OCI-LY7 (cell line): ENCODE results near the gene DNMT3B. TPM values are rescaled to one million over a fixed set of nuclear protein-coding genes. Genes with fewer than 3 reads are reported as not detected.

Source experiments
- BruUV-seq: library from RNA; stranded (reverse); fragments of 400-500 nt; replicated peaks from 2 replicates; lab custom pipeline; 2021; lab: Mats Ljungman, UMichigan
- CTCF ChIA-PET: fragments of 300-600 bp; sonication (Branson Sonifier 250); formaldehyde crosslinking; loops from one replicate; lab custom pipeline; 2022; ENCODE audit warnings: antibody characterized with exemption; ENCODE audit not compliant: unreplicated experiment; lab: Charles Lee
- POLR2A ChIA-PET: fragments of 300-600 bp; sonication (Branson Sonifier 250); formaldehyde crosslinking; loops from one replicate; lab custom pipeline; 2022; ENCODE audit warnings: antibody characterized with exemption; lab: Charles Lee
- DNase-seq: peaks from one replicate; pipeline ENCODE4 v3.0.0-alpha.2; 2015; ENCODE audit warnings: low spot score
- H2AFZ ChIP-seq: fragments of 200-600 bp; sonication (generic), shearing (Covaris generic); 2 replicates; pipeline ENCODE4 v1.6.1; 2014; ENCODE audit warnings: mild to moderate bottlenecking, antibody characterized with exemption, low read length, moderate library complexity
- H3K27ac ChIP-seq: fragments of 200-600 bp; sonication (generic); 2 replicates; pipeline ENCODE4 v1.5.1; 2014; ENCODE audit warnings: mixed run types, low read depth, mild to moderate bottlenecking, moderate library complexity, low read length, inconsistent platforms; ENCODE audit not compliant: poor library complexity, severe bottlenecking
- H3K36me3 ChIP-seq: fragments of 200-600 bp; sonication (generic); 2 replicates; pipeline ENCODE4 v1.6.1; 2014; ENCODE audit warnings: mild to moderate bottlenecking, antibody characterized with exemption, low read length, moderate library complexity, mixed read lengths; ENCODE audit not compliant: insufficient read depth
- H3K4me1 ChIP-seq: fragments of 200-600 bp; sonication (generic); 2 replicates; pipeline ENCODE4 v1.5.1; 2014; ENCODE audit warnings: mild to moderate bottlenecking, low read length; ENCODE audit not compliant: insufficient read depth, poor library complexity, severe bottlenecking
- H3K4me2 ChIP-seq: fragments of 200-600 bp; sonication (generic); 2 replicates; pipeline ENCODE4 v1.6.1; 2014; ENCODE audit warnings: mild to moderate bottlenecking, low read length
- H3K4me3 ChIP-seq: fragments of 200-600 bp; sonication (generic); 2 replicates; pipeline ENCODE4 v1.5.1; 2014; ENCODE audit warnings: mild to moderate bottlenecking, low read depth, low read length; ENCODE audit not compliant: poor library complexity, severe bottlenecking
- H3K79me2 ChIP-seq: fragments of 200-600 bp; sonication (generic); 2 replicates; pipeline ENCODE4 v1.6.1; 2016; ENCODE audit warnings: low read depth, mild to moderate bottlenecking, low read length, moderate library complexity, mixed read lengths; ENCODE audit not compliant: insufficient read depth
- H3K9me2 ChIP-seq: fragments of 200-600 bp; sonication (generic); 2 replicates; pipeline ENCODE4 v1.6.1; 2016; ENCODE audit warnings: mild to moderate bottlenecking, low read length, mixed read lengths; ENCODE audit not compliant: insufficient read depth
- H3K9me3 ChIP-seq: fragments of 200-600 bp; sonication (generic); 2 replicates; pipeline ENCODE4 v1.6.1; 2014; ENCODE audit warnings: mild to moderate bottlenecking, mixed run types, low read length, mixed read lengths
- H4K20me1 ChIP-seq: fragments of 200-600 bp; sonication (generic); 2 replicates; pipeline ENCODE4 v1.6.1; 2014; ENCODE audit warnings: mild to moderate bottlenecking, antibody characterized with exemption, low read length, moderate library complexity, mixed read lengths; ENCODE audit not compliant: insufficient read depth
- EZH2phosphoT487 ChIP-seq: fragments of 200-600 bp; sonication (generic); IDR thresholded peaks from 2 replicates; pipeline ENCODE4 v1.6.1; 2018; ENCODE audit warnings: low read depth, borderline replicate concordance, mild to moderate bottlenecking, mixed run types, antibody characterized with exemption, low read length, moderate library complexity, mixed read lengths
- intact Hi-C: fragments of 100-400 bp; cut with micrococcal nuclease; formaldehyde crosslinking; loops from one replicate; pipeline ENCODE4 v1.10.0; 2022; ENCODE audit not compliant: unreplicated experiment
- total RNA-seq, 2 experiments: library from RNA; depleted of rRNA in 1 of 2; stranded (reverse); fragments of >200 nt in 1 of 2; shearing (Covaris generic) in 1 of 2; gene quantifications; 2 replicates each; pipeline ENCODE4 v1.2.3, GENCODE V29; 2014 to 2022
- TF ChIP-seq, protein P1 (sequence below): fragments of 200-600 bp; sonication (generic); conservative IDR thresholded peaks from 2 replicates; pipeline ENCODE4 v1.5.1; 2014; ENCODE audit warnings: mild to moderate bottlenecking, antibody characterized with exemption, low read length, moderate library complexity, mixed read lengths

Gene DNMT3B
- total RNA-seq, 2 experiments from 2014 or later, result 12.1 to 13.8 TPM

DNA sequence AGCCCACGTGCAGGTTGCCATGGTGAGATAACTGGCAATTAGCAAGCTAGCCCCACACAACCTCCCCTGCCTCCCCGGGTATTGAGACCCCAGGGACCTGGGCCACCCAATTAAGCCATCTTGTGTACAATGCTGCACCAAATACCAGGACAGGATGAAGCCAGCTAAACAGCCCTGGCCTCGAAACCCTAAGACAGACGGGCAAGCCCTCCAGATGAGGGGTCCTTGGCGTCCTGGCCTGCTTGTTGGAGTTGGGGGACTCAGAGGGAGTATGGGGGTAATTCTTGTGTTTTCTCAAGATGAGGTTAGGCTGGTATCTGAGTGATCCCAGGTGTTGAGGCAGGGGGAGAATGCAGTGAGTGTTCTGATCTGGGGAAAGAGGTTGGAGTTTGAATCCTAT, 48.8 kb downstream of the DNMT3B start:
- intact Hi-C loops, result no loop called here
- Histone ChIP-seq H2AFZ (no peak overlapping the region), H3K36me3 (peaks cover 11% of the 10 kb centered on the region; the same call in 1 of the 2 replicates), H4K20me1 (no peaks in the 10 kb centered on the region), H3K9me3 (no peaks in the 10 kb centered on the region), H3K4me1 (no peaks in the 10 kb centered on the region), H3K4me2 (no peak overlapping the region), H3K4me3 (no peak overlapping the region), H3K27ac (no peak overlapping the region), H3K9me2 (no peaks in the 10 kb centered on the region), H3K79me2 (no peaks in the 10 kb centered on the region)
- no TSS peak for BruUV-seq
- TF ChIP-seq EZH2phosphoT487, result no peak
- TF ChIP-seq, protein P1, sequence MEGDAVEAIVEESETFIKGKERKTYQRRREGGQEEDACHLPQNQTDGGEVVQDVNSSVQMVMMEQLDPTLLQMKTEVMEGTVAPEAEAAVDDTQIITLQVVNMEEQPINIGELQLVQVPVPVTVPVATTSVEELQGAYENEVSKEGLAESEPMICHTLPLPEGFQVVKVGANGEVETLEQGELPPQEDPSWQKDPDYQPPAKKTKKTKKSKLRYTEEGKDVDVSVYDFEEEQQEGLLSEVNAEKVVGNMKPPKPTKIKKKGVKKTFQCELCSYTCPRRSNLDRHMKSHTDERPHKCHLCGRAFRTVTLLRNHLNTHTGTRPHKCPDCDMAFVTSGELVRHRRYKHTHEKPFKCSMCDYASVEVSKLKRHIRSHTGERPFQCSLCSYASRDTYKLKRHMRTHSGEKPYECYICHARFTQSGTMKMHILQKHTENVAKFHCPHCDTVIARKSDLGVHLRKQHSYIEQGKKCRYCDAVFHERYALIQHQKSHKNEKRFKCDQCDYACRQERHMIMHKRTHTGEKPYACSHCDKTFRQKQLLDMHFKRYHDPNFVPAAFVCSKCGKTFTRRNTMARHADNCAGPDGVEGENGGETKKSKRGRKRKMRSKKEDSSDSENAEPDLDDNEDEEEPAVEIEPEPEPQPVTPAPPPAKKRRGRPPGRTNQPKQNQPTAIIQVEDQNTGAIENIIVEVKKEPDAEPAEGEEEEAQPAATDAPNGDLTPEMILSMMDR, result no peak
- DNase-seq, result no peak
- ChIA-PET POLR2A (interaction anchor here (0.6 kb wide), 1 partner anchor 56 kb away, joined by 6 read pairs; no protein-coding TSS in a partner anchor), CTCF (no interaction called here)

DNA sequence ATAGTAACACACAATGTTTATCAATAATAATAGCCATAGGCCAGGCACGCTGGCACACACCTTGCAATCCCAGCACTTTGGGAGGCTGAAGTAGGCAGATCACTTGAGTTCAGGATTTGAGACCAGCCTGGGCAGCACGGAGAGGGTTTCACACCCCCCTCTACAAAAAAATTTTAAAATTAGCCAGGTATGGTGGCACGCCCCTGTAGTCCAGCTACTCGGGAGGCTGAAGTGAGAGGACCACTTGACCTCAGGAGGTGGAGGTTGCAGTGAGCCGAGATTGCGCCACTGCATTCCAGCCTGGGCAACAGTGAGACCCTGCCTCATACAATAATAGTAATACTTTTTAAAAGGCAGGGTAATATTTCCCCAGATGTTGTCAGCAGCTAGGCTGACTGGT, 49.7 kb downstream of the DNMT3B start:
- H3K4me1 ChIP-seq, result no peaks in the 10 kb centered on the region
- no peak overlapping the region for H3K27ac ChIP-seq
- H3K36me3 ChIP-seq, result peaks cover 11% of the 10 kb centered on the region; the same call in 1 of the 2 replicates
- intact Hi-C loops, result no loop called here
- BruUV-seq, result no TSS peak
- CTCF ChIA-PET, result no interaction called here
- no peaks in the 10 kb centered on the region for H4K20me1 ChIP-seq
- H3K4me2 ChIP-seq, result no peak overlapping the region
- no peaks in the 10 kb centered on the region for H3K79me2 ChIP-seq
- no peaks in the 10 kb centered on the region for H3K9me3 ChIP-seq
- H2AFZ ChIP-seq, result no peak overlapping the region
- POLR2A ChIA-PET, result interaction anchor here (0.6 kb wide), 2 partner anchors 24 to 133 kb away, joined by 3 to 4 read pairs; no protein-coding TSS in a partner anchor
- no peak for TF ChIP-seq EZH2phosphoT487
- TF ChIP-seq, protein P1, result no peak
- DNase-seq, result no peak
- no peaks in the 10 kb centered on the region for H3K9me2 ChIP-seq
- H3K4me3 ChIP-seq, result no peak overlapping the region

DNA sequence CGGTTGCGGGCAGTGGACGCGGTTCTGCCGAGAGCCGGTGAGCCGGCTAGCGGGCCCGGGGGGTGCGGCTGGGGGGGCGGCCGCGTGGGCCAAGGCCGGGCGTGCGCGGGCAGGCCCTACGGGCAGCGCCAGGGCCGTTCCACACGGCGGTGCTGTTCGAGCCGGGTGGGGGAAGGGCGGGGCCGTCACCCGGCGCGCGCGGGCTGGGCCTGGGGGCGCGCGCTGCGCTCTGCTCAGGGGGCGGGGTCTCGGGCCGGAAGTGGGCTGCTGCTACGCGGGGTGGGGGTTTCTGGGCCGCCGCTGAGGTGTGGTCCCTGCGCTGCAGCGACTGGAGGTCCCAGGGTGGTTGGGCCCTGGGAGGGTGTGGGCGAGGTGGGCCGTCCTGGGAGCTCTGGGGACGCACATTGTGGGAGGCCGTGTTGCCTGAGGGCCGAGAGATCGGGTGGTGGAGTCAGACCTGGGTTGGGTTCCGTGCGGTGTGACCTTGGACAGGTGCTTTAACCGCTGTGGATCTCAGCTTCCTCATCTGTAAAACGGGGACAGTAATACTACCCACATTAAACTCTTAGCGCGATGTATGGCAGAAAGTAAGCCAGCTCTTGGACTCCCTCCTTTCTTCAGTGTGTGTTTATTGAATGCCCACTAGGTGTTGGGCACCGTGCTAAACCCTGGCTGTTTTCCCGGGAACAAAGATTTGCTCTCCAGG, 58.0 kb downstream of the DNMT3B start:
- DNase-seq, result peak; percentile 90
- peaks cover 51% of the 10 kb centered on the region for H3K79me2 ChIP-seq
- no peaks in the 10 kb centered on the region for H3K9me3 ChIP-seq
- peaks cover 30% of the 10 kb centered on the region for H3K4me1 ChIP-seq
- no peak overlapping the region for H2AFZ ChIP-seq
- CTCF ChIA-PET, result no interaction called here
- peak overlapping the region; percentile 67 for H3K27ac ChIP-seq
- H3K36me3 ChIP-seq, result peaks cover 37% of the 10 kb centered on the region
- peak overlapping the region; percentile 84 for H3K4me3 ChIP-seq
- TF ChIP-seq, protein P1, result no peak
- no peak for TF ChIP-seq EZH2phosphoT487
- H3K9me2 ChIP-seq, result no peaks in the 10 kb centered on the region
- peaks cover 42% of the 10 kb centered on the region for H4K20me1 ChIP-seq
- BruUV-seq, result no TSS peak
- POLR2A ChIA-PET, result interaction anchor here (0.6 to 1.2 kb wide), 7 partner anchors 15 to 1879 kb away, joined by 3 to 5 read pairs (median 3); no protein-coding TSS in a partner anchor
- H3K4me2 ChIP-seq, result peak overlapping the region; percentile 91
- intact Hi-C loops, result no loop called here
